Astrocyte of the spinal cord (primary cell): ENCODE data around the gene ERVMER34-1.

ENCODE experiments used
- DNase-seq: peaks from one replicate; pipeline ENCODE4 v3.0.0; 2011; ENCODE audit warnings: low read depth, low spot score
- H3K4me3 ChIP-seq: 2 replicates; pipeline ENCODE4 v1.5.1; 2011; ENCODE audit warnings: low read depth, mild to moderate bottlenecking, low read length, moderate library complexity
- in situ Hi-C: cut with HindIII; loops from 2 replicates; pipeline ENCODE4 v1.10.0; 2017; ENCODE audit warnings: low sequenced_read_pairs
- TF ChIP-seq, protein P1 (sequence below): IDR thresholded peaks from 2 replicates; pipeline ENCODE4 v1.5.1; 2012; ENCODE audit warnings: low read depth, mild to moderate bottlenecking, low read length, inconsistent platforms

Gene ERVMER34-1

GRCh38 chr4:52726826-52727580 is 24.2 kb downstream of the ERVMER34-1 start:
- no peak overlapping the region for H3K4me3 ChIP-seq
- no peak for DNase-seq
- TF ChIP-seq, protein P1, sequence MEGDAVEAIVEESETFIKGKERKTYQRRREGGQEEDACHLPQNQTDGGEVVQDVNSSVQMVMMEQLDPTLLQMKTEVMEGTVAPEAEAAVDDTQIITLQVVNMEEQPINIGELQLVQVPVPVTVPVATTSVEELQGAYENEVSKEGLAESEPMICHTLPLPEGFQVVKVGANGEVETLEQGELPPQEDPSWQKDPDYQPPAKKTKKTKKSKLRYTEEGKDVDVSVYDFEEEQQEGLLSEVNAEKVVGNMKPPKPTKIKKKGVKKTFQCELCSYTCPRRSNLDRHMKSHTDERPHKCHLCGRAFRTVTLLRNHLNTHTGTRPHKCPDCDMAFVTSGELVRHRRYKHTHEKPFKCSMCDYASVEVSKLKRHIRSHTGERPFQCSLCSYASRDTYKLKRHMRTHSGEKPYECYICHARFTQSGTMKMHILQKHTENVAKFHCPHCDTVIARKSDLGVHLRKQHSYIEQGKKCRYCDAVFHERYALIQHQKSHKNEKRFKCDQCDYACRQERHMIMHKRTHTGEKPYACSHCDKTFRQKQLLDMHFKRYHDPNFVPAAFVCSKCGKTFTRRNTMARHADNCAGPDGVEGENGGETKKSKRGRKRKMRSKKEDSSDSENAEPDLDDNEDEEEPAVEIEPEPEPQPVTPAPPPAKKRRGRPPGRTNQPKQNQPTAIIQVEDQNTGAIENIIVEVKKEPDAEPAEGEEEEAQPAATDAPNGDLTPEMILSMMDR, result no peak
- in situ Hi-C loops, result no loop called here

DNA sequence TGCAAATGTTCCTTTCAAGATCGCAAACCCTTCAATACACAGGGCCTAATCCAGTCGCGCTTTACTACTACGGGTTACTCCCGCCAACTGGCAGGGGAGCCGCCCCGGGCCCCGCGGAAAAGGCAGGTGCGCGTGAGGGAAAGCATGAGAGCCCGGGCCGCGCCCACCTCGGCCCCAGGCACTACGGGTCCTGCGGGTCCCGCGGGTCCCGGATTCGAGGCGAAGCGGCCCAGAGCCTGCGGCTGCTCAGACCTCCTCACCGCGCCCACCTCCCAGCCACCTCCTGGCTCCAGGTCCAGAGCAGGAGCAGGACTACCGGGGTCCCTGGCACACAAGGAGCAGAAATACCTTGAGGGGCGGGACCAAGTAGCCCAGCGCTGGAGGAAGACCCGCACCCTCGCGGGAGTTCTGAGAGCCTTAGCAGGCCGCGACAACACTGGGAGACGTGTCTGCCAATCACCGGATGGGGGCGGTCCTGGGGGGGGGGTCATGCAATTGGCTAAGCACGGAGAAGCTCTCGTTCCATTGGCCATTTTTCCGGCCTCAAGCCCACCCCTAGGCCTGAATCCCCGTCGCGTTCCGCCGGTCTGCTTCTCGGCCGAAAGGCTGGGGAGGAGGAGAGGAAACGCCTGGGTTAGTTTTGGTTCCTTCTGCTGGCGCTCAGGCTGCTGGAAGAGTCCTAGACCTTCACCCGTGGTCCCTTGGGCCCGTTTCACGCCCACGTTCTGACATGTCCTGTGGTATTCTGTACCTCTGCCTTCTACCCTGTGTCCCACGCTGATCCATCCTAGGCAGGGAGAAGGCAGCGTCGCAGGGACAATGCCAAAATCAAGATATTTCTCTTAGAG is 29.0 kb downstream of the ERVMER34-1 start:
- in situ Hi-C loops, result no loop called here
- peak overlapping the region; percentile 61 for H3K4me3 ChIP-seq
- DNase-seq, result peak; percentile 99
- TF ChIP-seq, protein P1, result no peak

DNA sequence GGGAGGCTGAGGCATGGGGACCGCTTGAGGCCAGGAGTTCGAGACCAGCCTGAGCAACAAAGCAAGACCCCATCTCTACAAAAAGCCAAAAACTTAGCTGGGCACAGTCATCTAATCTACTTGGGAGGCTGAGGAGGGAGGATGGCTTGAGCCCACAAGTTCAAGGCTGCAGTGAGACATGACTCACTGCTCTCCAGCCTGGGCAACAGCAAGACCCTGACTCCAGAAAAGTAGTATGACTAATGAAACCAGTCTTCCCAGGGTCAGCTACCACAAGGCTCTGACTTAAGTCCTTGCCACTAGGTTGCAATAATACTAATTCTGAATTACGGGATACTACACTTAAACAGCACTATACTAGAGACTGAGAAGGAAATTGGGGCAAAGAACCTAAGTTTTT is 33.1 kb downstream of the ERVMER34-1 start:
- DNase-seq, result peak; percentile 35
- TF ChIP-seq, protein P1, result no peak
- H3K4me3 ChIP-seq, result no peak overlapping the region
- in situ Hi-C loops, result no loop called here

DNA sequence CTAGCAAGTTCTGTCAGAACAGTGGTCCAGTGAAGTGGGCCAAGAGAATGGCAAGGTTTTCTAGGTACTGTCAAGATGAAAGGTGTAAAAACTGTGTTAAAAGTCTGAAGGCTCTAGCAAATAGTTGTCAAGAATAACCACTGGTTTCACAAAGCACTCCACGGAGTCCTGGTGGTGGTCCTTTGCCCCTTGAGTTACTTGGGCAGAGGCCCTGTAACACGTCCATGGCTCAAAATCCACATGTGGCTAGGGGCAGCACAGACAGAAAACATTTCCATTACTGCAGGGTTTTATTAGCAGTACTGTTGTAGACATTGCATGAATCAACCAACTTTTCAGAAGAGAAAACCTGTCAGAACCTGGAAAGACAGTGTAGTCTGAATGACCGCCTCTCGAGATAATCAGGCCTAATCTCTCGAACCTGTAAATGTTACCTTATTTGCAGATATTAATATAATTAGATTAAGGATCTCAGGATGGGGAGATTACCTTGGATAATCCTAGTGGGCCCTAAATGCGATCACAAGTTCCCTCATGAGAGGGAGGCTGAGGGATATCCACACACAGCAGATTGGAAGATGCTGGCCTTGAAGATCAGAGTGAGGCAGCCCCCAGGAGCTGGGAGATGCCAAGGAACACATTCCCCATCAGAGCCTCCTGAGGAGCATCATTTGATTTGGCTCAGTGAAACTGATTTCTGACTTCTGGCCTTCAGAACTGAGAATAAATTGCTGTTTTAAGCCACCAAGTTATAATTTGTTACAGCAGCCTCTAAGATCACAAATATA is 34.7 kb downstream of the ERVMER34-1 start:
- TF ChIP-seq, protein P1, result no peak
- DNase-seq, result no peak

DNA sequence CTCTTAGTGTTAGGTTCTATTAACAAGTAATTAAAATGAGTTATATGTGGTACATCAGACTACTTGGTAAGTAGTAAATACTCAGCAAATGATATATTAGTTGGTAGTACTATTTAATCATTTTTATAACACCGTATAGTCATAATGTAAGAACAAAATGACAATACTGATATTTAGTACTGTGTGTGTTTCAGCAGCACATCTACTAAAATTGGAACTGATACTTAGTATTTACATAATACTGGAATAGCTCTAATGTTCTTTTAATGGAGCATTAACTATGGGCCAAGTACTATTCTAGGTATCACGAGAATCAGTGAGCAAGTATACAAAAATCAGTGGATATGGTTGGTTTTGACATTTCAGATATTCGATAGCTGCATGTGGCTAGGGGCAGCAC is 35.3 kb downstream of the ERVMER34-1 start:
- TF ChIP-seq, protein P1, result no peak
- in situ Hi-C loops, result no loop called here
- H3K4me3 ChIP-seq, result no peak overlapping the region
- DNase-seq, result no peak

More for the DNA sequence above, 34.7 kb downstream of the ERVMER34-1 start:
- H3K4me3 ChIP-seq, result no peak overlapping the region
- in situ Hi-C loops, result no loop called here

DNA sequence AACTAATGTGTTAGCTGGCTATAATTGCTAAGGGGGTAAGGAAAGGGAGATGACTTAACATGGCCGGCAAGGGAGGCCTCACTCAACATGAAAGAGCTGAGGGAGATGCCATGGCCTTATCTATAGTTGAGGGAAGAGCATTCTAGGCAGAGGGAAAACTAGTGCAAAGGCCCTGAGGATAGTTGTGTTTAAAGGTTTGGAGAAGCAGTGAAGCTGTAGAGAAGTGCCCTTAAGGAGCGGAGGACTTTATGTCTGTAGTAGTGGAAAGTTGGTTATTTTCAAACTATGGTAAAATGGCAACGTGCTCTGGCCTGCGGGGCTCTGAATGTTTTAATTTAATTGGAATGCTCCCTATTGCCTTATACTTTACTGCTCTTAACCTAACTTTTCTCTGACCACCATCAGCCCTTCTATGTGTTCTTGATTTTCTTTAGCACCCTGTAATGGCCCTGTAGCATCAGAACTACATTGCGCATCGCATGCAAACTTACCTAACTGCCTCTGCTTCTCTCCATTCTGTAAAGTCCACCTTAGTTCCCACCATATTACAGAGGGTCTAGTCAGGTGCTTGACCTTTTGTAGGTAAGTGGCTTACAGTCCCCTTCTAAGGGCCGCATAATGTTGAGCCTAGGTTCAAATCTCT is 35.8 kb downstream of the ERVMER34-1 start:
- TF ChIP-seq, protein P1, result no peak
- DNase-seq, result no peak
- no peak overlapping the region for H3K4me3 ChIP-seq
- in situ Hi-C loops, result no loop called here
